HEK293 (cell line): ENCODE measurements around the gene C3.

Experiments
- CTCF ChIA-PET: fragments of 350-600 bp; formaldehyde crosslinking; extraction: SDS; loops from one replicate; lab custom pipeline; 2021; ENCODE audit warnings: antibody characterized with exemption; lab: Yijun Ruan, JAX
- POLR2A ChIA-PET: fragments of 300-600 bp; formaldehyde crosslinking; extraction: SDS; loops from one replicate; lab custom pipeline; 2020; ENCODE audit warnings: antibody characterized with exemption, inconsistent platforms; lab: Yijun Ruan, JAX
- H3K27ac ChIP-seq: fragments of 200-500 bp; sonication (Bioruptor generic); 2 replicates; pipeline ENCODE4 v1.5.1; 2014; ENCODE audit warnings: low read depth, low read length, control low read depth, inconsistent platforms; ENCODE audit errors: extremely low read depth
- H3K36me3 ChIP-seq, 2 experiments: fragments of 200-500 bp in 1 of 2; sonication (Bioruptor generic) in 1 of 2; 1 replicate in 1 of 2; 2 replicates in 1 of 2; pipeline ENCODE4 v1.5.1; 2014 to 2017; ENCODE audit warnings: inconsistent platforms in 2 of 2, low read length in 2 of 2; ENCODE audit not compliant: control insufficient read depth in 2 of 2, insufficient read depth in 1 of 2
- H3K4me1 ChIP-seq: fragments of 200-500 bp; sonication (Bioruptor generic); 2 replicates; pipeline ENCODE4 v1.5.1; 2014; ENCODE audit warnings: mild to moderate bottlenecking, low read length, inconsistent platforms; ENCODE audit not compliant: control insufficient read depth, insufficient read depth
- H3K4me3 ChIP-seq: 2 replicates; pipeline ENCODE4 v1.5.1; 2011; ENCODE audit warnings: low read depth, mild to moderate bottlenecking, control low read depth, low read length, moderate library complexity
- H3K9me3 ChIP-seq: fragments of 200-500 bp; sonication (Bioruptor generic); 2 replicates; pipeline ENCODE4 v1.5.1; 2014; ENCODE audit warnings: low read depth, low read length, inconsistent platforms; ENCODE audit not compliant: control insufficient read depth, insufficient read depth
- EGR2 ChIP-seq: fragments of 450-650 bp; formaldehyde crosslinking; IDR thresholded peaks from 2 replicates; pipeline ENCODE4 v1.5.1; 2016; ENCODE audit warnings: low read depth, missing biosample characterization, missing genetic modification characterization
- KLF7 ChIP-seq: fragments of 450-650 bp; formaldehyde crosslinking; IDR thresholded peaks from 2 replicates; pipeline ENCODE4 v1.5.1; 2016; ENCODE audit warnings: missing biosample characterization, missing genetic modification characterization, borderline replicate concordance
- MZF1 ChIP-seq: fragments of 450-650 bp; formaldehyde crosslinking; IDR thresholded peaks from 2 replicates; pipeline ENCODE4 v1.5.1; 2017; ENCODE audit warnings: missing biosample characterization, missing genetic modification characterization, borderline replicate concordance
- PBX3 ChIP-seq: sonication (generic); formaldehyde crosslinking; IDR thresholded peaks from 2 replicates; pipeline ENCODE4 v1.8.1; 2022; ENCODE audit warnings: mild to moderate bottlenecking, moderate library complexity, missing genetic modification reagents
- PRDM2 ChIP-seq: fragments of 450-650 bp; formaldehyde crosslinking; IDR thresholded peaks from 2 replicates; pipeline ENCODE4 v1.5.1; 2016; ENCODE audit warnings: missing biosample characterization, missing genetic modification characterization, borderline replicate concordance
- SCRT1 ChIP-seq: fragments of 450-650 bp; formaldehyde crosslinking; IDR thresholded peaks from 2 replicates; pipeline ENCODE4 v1.5.1; 2016; ENCODE audit warnings: missing biosample characterization, missing genetic modification characterization, borderline replicate concordance
- ZBTB21 ChIP-seq: fragments of 450-650 bp; formaldehyde crosslinking; IDR thresholded peaks from 2 replicates; pipeline ENCODE4 v1.5.1; 2017; ENCODE audit warnings: missing biosample characterization, missing genetic modification characterization
- ZFHX2 ChIP-seq: fragments of 450-650 bp; formaldehyde crosslinking; conservative IDR thresholded peaks from 2 replicates; pipeline ENCODE4 v1.5.1; 2016; ENCODE audit warnings: missing biosample characterization, missing genetic modification characterization
- ZIC2 ChIP-seq: fragments of 450-650 bp; formaldehyde crosslinking; IDR thresholded peaks from 2 replicates; pipeline ENCODE4 v1.5.1; 2016; ENCODE audit warnings: missing biosample characterization, missing genetic modification characterization
- ZNF335 ChIP-seq: fragments of 450-650 bp; formaldehyde crosslinking; conservative IDR thresholded peaks from 2 replicates; pipeline ENCODE4 v1.5.1; 2016; ENCODE audit warnings: missing biosample characterization, missing genetic modification characterization
- ZNF37A ChIP-seq: fragments of 450-650 bp; IDR thresholded peaks from 2 replicates; pipeline ENCODE4 v1.5.1; 2018; ENCODE audit warnings: missing biosample characterization, missing genetic modification characterization
- ZNF510 ChIP-seq: fragments of 450-650 bp; formaldehyde crosslinking; IDR thresholded peaks from 2 replicates; pipeline ENCODE4 v1.5.1; 2018; ENCODE audit warnings: mild to moderate bottlenecking, missing genetic modification characterization, missing biosample characterization; ENCODE audit not compliant: insufficient replicate concordance
- ZNF513 ChIP-seq: fragments of 450-650 bp; IDR thresholded peaks from 2 replicates; pipeline ENCODE4 v1.5.1; 2018; ENCODE audit warnings: missing biosample characterization, missing genetic modification characterization
- ZNF596 ChIP-seq: fragments of 450-650 bp; IDR thresholded peaks from 2 replicates; pipeline ENCODE4 v1.5.0; 2018; ENCODE audit warnings: missing biosample characterization, mild to moderate bottlenecking, missing genetic modification characterization, moderate library complexity
- ZNF843 ChIP-seq: fragments of 450-650 bp; formaldehyde crosslinking; IDR thresholded peaks from 2 replicates; pipeline ENCODE4 v1.5.1; 2016; ENCODE audit warnings: missing biosample characterization, missing genetic modification characterization

Gene C3

DNA sequence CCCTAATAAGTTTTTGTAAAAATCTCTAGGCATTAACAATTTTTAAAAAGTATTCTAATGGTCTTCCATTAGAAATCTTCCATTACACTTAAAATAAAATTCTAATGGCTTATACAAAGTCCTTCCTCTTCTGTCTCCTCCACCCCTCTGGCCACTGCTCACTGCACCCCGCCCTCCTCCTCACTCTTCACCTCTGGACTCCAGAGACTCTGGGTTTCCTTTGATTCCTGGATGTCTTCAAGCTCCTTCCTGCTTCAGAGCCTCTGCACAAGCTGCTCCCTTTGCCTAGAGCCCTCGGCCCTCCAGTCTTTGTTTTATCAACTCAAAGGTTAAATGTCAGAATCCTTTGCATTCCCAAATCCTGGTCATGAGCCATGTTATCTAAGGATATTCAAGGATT is 71.3 kb downstream of the C3 start:
- ChIA-PET CTCF (interaction anchor here (0.8 kb wide), 1 partner anchor 133 kb away, joined by 3 read pairs; no protein-coding TSS in a partner anchor), POLR2A (no interaction called here)
- Histone ChIP-seq H3K36me3 (no peaks in the 10 kb centered on the region), H3K27ac (no peak overlapping the region), H3K9me3 (no peaks in the 10 kb centered on the region), H3K4me1 (no peaks in the 10 kb centered on the region), H3K4me3 (no peak overlapping the region)
- TF ChIP-seq ZNF596 (tag by site-specific recombination) (no peak), ZFHX2 (tag by site-specific recombination) (no peak), PBX3 (CRISPR knock-in tag) (no peak), SCRT1 (tag by site-specific recombination) (no peak), EGR2 (tag by site-specific recombination) (no peak), ZNF335 (no peak), PRDM2 (tag by site-specific recombination) (no peak), ZNF513 (tag by site-specific recombination) (no peak), ZBTB21 (tag by site-specific recombination) (no peak), ZIC2 (no peak), ZNF37A (tag by site-specific recombination) (no peak), ZNF843 (tag by site-specific recombination) (no peak)

GRCh38 chr19:6648141-6648715 is 72.2 kb downstream of the C3 start:
- Histone ChIP-seq H3K27ac (no peak overlapping the region), H3K9me3 (no peaks in the 10 kb centered on the region), H3K36me3 (no peaks in the 10 kb centered on the region), H3K4me3 (no peak overlapping the region), H3K4me1 (no peaks in the 10 kb centered on the region)
- TF ChIP-seq ZBTB21 (tag by site-specific recombination) (no peak), ZNF510 (no peak), KLF7 (tag by site-specific recombination) (no peak), ZNF335 (no peak), MZF1 (tag by site-specific recombination) (no peak)
- ChIA-PET CTCF (interaction anchor here (0.6 to 1.0 kb wide), 3 partner anchors 17 to 215 kb away, joined by 3 to 6 read pairs (median 5); no protein-coding TSS in a partner anchor), POLR2A (no interaction called here)
